ENCODE measurements around the gene C17orf75.

DNA sequence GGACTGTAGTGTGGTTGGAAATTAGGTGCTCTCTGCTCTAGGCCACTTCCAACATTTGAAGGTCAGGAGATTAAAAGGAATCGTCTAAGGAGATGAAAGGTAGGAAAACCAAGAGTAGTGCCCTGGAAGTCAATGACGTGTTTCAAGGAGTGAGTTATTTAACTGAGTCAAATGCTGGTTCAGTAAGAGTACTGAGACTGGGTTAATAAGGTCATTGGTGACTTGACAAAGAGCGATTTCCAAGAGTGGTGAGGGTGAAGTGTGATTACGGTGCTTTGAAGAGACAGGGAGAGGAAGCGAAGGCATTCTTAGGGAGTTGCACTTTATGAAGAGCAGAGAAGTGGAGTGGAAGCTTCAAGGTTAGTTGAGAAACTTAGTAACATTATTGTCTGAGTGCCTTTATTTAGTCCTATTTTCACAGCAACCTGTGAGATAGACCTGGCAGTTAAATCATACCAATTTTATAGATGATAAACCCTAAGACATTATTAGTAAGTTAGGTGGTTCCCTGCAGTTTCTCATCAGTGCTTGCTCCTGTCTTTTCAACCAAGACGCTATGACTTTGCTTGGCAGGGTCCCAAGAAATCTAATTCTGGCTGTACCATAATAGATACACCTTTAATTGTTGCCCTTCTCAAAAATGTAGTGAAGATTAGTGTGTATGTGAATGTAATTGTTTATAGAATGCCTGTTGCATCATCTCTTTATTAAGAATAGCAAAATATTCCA lies 13.8 kb upstream of the C17orf75 start:
- TF ChIP-seq, protein P1, sequence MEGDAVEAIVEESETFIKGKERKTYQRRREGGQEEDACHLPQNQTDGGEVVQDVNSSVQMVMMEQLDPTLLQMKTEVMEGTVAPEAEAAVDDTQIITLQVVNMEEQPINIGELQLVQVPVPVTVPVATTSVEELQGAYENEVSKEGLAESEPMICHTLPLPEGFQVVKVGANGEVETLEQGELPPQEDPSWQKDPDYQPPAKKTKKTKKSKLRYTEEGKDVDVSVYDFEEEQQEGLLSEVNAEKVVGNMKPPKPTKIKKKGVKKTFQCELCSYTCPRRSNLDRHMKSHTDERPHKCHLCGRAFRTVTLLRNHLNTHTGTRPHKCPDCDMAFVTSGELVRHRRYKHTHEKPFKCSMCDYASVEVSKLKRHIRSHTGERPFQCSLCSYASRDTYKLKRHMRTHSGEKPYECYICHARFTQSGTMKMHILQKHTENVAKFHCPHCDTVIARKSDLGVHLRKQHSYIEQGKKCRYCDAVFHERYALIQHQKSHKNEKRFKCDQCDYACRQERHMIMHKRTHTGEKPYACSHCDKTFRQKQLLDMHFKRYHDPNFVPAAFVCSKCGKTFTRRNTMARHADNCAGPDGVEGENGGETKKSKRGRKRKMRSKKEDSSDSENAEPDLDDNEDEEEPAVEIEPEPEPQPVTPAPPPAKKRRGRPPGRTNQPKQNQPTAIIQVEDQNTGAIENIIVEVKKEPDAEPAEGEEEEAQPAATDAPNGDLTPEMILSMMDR (conservative IDR thresholded peaks at IDR 0.05; ENCODE audit: low read length) = no peak
- no peak for TF ChIP-seq EZH2phosphoT487 (IDR thresholded peaks at IDR 0.05; ENCODE audit: borderline replicate concordance, low read depth, low read length)
